Prostate gland (tissue), 2 donors: ENCODE results near the gene PIK3CA.

Source experiments
- CTCF ChIP-seq, 4 experiments: fragments of 200-600 bp in 2 of 4; fragments of 450-650 bp in 2 of 4; sonication (generic) in 2 of 4; IDR thresholded peaks; 1 replicate in 3 of 4; 2 replicates in 1 of 4; pipeline ENCODE4 v1.5.1; 2016 to 2019; ENCODE audit warnings: antibody characterized with exemption in 4 of 4, mild to moderate bottlenecking in 2 of 4, moderate library complexity in 2 of 4
- POLR2A ChIP-seq: fragments of 450-650 bp; IDR thresholded peaks from one replicate; pipeline ENCODE4 v1.6.1; 2016; ENCODE audit warnings: antibody characterized with exemption, mild to moderate bottlenecking
- POLR2AphosphoS5 ChIP-seq: sonication (generic); formaldehyde crosslinking; IDR thresholded peaks from one replicate; pipeline ENCODE4 v1.6.1; 2017; ENCODE audit warnings: antibody characterized with exemption

- TF ChIP-seq CTCF (IDR thresholded peaks at IDR 0.05), result no peak
- no peak for TF ChIP-seq POLR2A
- no peak for TF ChIP-seq POLR2AphosphoS5
Measured at GRCh38 chr3:179156775-179157174, 8.6 kb downstream of the PIK3CA start.
